HepG2 (cell line): Measurements from ENCODE around the gene CNOT10. TPM values are rescaled to one million over a fixed set of nuclear protein-coding genes. Genes with fewer than 3 reads are reported as not detected.

Experiments used
- BORCS8-MEF2B ChIP-seq: sonication (generic); formaldehyde crosslinking; IDR thresholded peaks from 2 replicates; pipeline ENCODE4 v1.8.0; 2022; ENCODE audit warnings: mild to moderate bottlenecking, missing genetic modification reagents
- BRD4 ChIP-seq: sonication (generic); formaldehyde crosslinking; IDR thresholded peaks from 2 replicates; pipeline ENCODE4 v1.4.0; 2020; ENCODE audit warnings: missing genetic modification reagents
- CENPX ChIP-seq: sonication (generic); formaldehyde crosslinking; IDR thresholded peaks from 2 replicates; pipeline ENCODE4 v1.9.0; 2021; ENCODE audit warnings: mild to moderate bottlenecking, missing genetic modification reagents, moderate library complexity
- EEA1 ChIP-seq: sonication (generic); formaldehyde crosslinking; IDR thresholded peaks from 2 replicates; pipeline ENCODE4 v1.5.1; 2020; ENCODE audit warnings: mild to moderate bottlenecking, missing genetic modification reagents, borderline replicate concordance
- HHEX ChIP-seq: IDR thresholded peaks from 2 replicates; pipeline ENCODE4 v1.6.1; 2016; ENCODE audit warnings: control low read depth
- JUN ChIP-seq: sonication (generic); formaldehyde crosslinking; IDR thresholded peaks from 2 replicates; pipeline ENCODE4 v1.4.0; 2020; ENCODE audit warnings: mild to moderate bottlenecking, missing genetic modification reagents
- KDM4B ChIP-seq: sonication (generic); formaldehyde crosslinking; IDR thresholded peaks from 2 replicates; pipeline ENCODE4 v1.4.0; 2020; ENCODE audit warnings: missing genetic modification reagents
- PRPF4 ChIP-seq: fragments of 200-400 bp; formaldehyde crosslinking; IDR thresholded peaks from 2 replicates; pipeline ENCODE4 v1.6.1; 2016; ENCODE audit warnings: low read length, low read depth; ENCODE audit not compliant: poor library complexity, severe bottlenecking
- RXRA ChIP-seq: sonication (generic); formaldehyde crosslinking; IDR thresholded peaks from 2 replicates; pipeline ENCODE4 v1.5.1; 2020; ENCODE audit warnings: missing genetic modification reagents
- TP53 ChIP-seq: sonication (generic); formaldehyde crosslinking; conservative IDR thresholded peaks from 2 replicates; pipeline ENCODE4 v1.4.0; 2020; ENCODE audit warnings: missing genetic modification reagents
- ZNF205 ChIP-seq: IDR thresholded peaks from 2 replicates; pipeline ENCODE4 v1.6.1; 2018; ENCODE audit warnings: missing biosample characterization, missing genetic modification reagents
- ZNF235 ChIP-seq: sonication (generic); formaldehyde crosslinking; IDR thresholded peaks from 2 replicates; pipeline ENCODE4 v1.8.1; 2023; ENCODE audit warnings: mild to moderate bottlenecking, missing genetic modification reagents, borderline replicate concordance
- ZNF331 ChIP-seq: sonication (generic); formaldehyde crosslinking; IDR thresholded peaks from 2 replicates; pipeline ENCODE4 v1.4.0; 2020; ENCODE audit warnings: missing genetic modification reagents
- ZNF678 ChIP-seq: sonication (generic); formaldehyde crosslinking; IDR thresholded peaks from 2 replicates; pipeline ENCODE4 v1.4.0; 2020; ENCODE audit warnings: mild to moderate bottlenecking, missing genetic modification reagents
- polyA plus RNA-seq, 8 experiments: library from polyadenylated mRNA; depleted of rRNA in 3 of 8; stranded (reverse) in 7 of 8; unstranded in 1 of 8; fragments of >200 nt; fragmentation: Illumina TruSeq in 4 of 8; extraction: Trizol in 4 of 8; gene quantifications; 2 replicates each; pipeline versions ENCODE4 v1.2.1 to v1.2.3, GENCODE V29; 2011 to 2016; ENCODE audit warnings: low read depth in 4 of 8, missing spikeins in 1 of 8, mixed read lengths in 1 of 8; ENCODE audit not compliant: insufficient read depth in 1 of 8
- total RNA-seq, 5 experiments: library from RNA; depleted of rRNA; stranded (reverse); fragments of >200 nt; fragmentation: Illumina TruSeq; extraction: Trizol; gene quantifications; 2 replicates each; pipeline ENCODE4 v1.2.3, GENCODE V29; 2016; ENCODE audit warnings: low read depth in 1 of 5
- TF ChIP-seq, protein P1 (sequence below): IDR thresholded peaks from 2 replicates; pipeline ENCODE4 v1.6.1; 2016; ENCODE audit warnings: low read depth
- TF ChIP-seq, protein P2 (sequence below): sonication (generic); formaldehyde crosslinking; IDR thresholded peaks from 2 replicates; pipeline ENCODE4 v1.4.0; 2020; ENCODE audit warnings: mild to moderate bottlenecking, missing genetic modification reagents
- TF ChIP-seq, protein P3 (sequence below), 2 experiments: fragments of 450-650 bp in 1 of 2; sonication (generic) in 1 of 2; formaldehyde crosslinking; IDR thresholded peaks; 2 replicates each; pipeline versions ENCODE4 v1.5.0 to v1.8.0; 2020 to 2022; ENCODE audit warnings: mild to moderate bottlenecking in 1 of 2, missing genetic modification reagents in 1 of 2
- TF ChIP-seq, protein P4 (sequence below): sonication (generic); formaldehyde crosslinking; IDR thresholded peaks from 2 replicates; pipeline ENCODE4 v1.4.0; 2020; ENCODE audit warnings: missing genetic modification reagents, mild to moderate bottlenecking, borderline replicate concordance
- TF ChIP-seq, protein P5 (sequence below): sonication (generic); formaldehyde crosslinking; IDR thresholded peaks from 2 replicates; pipeline ENCODE4 v1.4.0; 2020; ENCODE audit warnings: mild to moderate bottlenecking, missing genetic modification reagents
- TF ChIP-seq, protein P6 (sequence below): IDR thresholded peaks from 2 replicates; pipeline ENCODE4 v1.6.1; 2012; ENCODE audit warnings: low read depth, low read length, improper control_type of control experiment

CNOT10 gene
- total and polyA plus RNA-seq, 2 of the 13 experiments (the other 11 are each of a cell fraction or from before 2014, with no cell fraction given): 21.2 to 34.1 TPM

DNA sequence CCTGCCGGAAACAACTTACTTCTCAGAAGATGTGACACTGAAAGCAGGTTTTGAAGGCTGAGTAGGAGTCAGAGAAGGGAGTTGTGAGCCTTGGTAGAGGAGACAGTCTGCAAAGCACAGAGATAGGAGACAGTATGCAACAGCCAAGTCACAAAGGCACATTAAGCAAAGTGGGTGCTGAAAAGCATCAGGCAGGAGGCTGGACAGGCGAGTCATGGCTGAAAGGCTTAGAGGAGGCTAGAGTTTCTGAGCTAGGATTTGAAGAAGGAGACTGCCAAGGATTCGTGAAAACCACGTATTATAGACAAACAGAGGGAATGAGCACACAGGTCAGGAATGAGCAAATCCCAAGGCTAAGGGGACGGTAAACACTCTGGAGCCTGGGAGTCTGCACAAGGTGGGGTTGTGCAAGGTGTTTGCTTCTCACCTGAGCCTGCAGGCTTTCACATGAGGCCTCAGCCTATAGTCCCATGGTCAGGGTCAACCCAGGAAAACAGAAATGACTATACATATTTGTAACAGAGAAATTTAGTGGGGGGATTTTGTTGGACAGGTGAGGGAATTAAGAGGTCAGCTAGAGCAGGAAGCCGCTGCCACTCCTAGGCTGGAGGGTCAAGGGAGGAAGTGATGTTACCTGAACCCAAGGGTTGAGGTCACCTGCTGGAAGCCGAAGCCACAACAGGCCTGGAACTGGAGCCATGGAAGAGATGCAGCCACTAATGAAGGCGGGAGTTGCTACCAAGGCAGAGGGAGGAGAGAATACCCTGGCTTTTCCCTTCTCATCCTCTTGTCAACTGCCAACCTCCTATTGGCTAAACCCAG is 109.7 kb downstream of the CNOT10 start (continued):
- TF ChIP-seq, protein P1, sequence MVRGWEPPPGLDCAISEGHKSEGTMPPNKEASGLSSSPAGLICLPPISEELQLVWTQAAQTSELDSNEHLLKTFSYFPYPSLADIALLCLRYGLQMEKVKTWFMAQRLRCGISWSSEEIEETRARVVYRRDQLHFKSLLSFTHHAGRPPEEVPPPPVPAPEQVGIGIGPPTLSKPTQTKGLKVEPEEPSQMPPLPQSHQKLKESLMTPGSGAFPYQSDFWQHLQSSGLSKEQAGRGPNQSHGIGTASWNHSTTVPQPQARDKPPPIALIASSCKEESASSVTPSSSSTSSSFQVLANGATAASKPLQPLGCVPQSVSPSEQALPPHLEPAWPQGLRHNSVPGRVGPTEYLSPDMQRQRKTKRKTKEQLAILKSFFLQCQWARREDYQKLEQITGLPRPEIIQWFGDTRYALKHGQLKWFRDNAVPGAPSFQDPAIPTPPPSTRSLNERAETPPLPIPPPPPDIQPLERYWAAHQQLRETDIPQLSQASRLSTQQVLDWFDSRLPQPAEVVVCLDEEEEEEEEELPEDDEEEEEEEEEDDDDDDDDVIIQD (CRISPR knock-in tag): no peak
- TF ChIP-seq EEA1 (CRISPR knock-in tag) (0 out of 2 replicates have a peak, but pooled peaks have one; percentile 51), RXRA (CRISPR knock-in tag) (peak; percentile 91), ZNF205 (CRISPR knock-in tag) (peak; percentile 42; the same call in 1 of the 2 replicates), HHEX (CRISPR knock-in tag) (no peak), BORCS8-MEF2B (CRISPR knock-in tag) (peak; percentile 69; the same call in 1 of the 2 replicates), ZNF678 (CRISPR knock-in tag) (no peak), TP53 (CRISPR knock-in tag) (no peak), KDM4B (CRISPR knock-in tag) (0 out of 2 replicates have a peak, but pooled peaks have one; percentile 33), CENPX (CRISPR knock-in tag) (no peak), BRD4 (CRISPR knock-in tag) (peak; percentile 73; the same call in 1 of the 2 replicates), PRPF4 (no peak), ZNF235 (CRISPR knock-in tag) (no peak), ZNF331 (0 out of 2 replicates have a peak, but pooled peaks have one; percentile 12), JUN (peak; percentile 92)
- TF ChIP-seq, protein P2, sequence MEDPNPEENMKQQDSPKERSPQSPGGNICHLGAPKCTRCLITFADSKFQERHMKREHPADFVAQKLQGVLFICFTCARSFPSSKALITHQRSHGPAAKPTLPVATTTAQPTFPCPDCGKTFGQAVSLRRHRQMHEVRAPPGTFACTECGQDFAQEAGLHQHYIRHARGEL: no peak
- TF ChIP-seq, protein P3, sequence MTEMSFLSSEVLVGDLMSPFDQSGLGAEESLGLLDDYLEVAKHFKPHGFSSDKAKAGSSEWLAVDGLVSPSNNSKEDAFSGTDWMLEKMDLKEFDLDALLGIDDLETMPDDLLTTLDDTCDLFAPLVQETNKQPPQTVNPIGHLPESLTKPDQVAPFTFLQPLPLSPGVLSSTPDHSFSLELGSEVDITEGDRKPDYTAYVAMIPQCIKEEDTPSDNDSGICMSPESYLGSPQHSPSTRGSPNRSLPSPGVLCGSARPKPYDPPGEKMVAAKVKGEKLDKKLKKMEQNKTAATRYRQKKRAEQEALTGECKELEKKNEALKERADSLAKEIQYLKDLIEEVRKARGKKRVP (CRISPR knock-in tag; IDR thresholded peaks at IDR 0.05): peak in 1 of 2 experiments; percentile 2; a peak in 1 of 4 replicates
- TF ChIP-seq, protein P4, sequence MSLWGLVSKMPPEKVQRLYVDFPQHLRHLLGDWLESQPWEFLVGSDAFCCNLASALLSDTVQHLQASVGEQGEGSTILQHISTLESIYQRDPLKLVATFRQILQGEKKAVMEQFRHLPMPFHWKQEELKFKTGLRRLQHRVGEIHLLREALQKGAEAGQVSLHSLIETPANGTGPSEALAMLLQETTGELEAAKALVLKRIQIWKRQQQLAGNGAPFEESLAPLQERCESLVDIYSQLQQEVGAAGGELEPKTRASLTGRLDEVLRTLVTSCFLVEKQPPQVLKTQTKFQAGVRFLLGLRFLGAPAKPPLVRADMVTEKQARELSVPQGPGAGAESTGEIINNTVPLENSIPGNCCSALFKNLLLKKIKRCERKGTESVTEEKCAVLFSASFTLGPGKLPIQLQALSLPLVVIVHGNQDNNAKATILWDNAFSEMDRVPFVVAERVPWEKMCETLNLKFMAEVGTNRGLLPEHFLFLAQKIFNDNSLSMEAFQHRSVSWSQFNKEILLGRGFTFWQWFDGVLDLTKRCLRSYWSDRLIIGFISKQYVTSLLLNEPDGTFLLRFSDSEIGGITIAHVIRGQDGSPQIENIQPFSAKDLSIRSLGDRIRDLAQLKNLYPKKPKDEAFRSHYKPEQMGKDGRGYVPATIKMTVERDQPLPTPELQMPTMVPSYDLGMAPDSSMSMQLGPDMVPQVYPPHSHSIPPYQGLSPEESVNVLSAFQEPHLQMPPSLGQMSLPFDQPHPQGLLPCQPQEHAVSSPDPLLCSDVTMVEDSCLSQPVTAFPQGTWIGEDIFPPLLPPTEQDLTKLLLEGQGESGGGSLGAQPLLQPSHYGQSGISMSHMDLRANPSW: 0 out of 2 replicates have a peak, but pooled peaks have one; percentile 42
- TF ChIP-seq, protein P5, sequence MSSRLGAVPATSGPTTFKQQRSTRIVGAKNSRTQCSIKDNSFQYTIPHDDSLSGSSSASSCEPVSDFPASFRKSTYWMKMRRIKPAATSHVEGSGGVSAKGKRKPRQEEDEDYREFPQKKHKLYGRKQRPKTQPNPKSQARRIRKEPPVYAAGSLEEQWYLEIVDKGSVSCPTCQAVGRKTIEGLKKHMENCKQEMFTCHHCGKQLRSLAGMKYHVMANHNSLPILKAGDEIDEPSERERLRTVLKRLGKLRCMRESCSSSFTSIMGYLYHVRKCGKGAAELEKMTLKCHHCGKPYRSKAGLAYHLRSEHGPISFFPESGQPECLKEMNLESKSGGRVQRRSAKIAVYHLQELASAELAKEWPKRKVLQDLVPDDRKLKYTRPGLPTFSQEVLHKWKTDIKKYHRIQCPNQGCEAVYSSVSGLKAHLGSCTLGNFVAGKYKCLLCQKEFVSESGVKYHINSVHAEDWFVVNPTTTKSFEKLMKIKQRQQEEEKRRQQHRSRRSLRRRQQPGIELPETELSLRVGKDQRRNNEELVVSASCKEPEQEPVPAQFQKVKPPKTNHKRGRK (CRISPR knock-in tag): no peak
- TF ChIP-seq, protein P6, sequence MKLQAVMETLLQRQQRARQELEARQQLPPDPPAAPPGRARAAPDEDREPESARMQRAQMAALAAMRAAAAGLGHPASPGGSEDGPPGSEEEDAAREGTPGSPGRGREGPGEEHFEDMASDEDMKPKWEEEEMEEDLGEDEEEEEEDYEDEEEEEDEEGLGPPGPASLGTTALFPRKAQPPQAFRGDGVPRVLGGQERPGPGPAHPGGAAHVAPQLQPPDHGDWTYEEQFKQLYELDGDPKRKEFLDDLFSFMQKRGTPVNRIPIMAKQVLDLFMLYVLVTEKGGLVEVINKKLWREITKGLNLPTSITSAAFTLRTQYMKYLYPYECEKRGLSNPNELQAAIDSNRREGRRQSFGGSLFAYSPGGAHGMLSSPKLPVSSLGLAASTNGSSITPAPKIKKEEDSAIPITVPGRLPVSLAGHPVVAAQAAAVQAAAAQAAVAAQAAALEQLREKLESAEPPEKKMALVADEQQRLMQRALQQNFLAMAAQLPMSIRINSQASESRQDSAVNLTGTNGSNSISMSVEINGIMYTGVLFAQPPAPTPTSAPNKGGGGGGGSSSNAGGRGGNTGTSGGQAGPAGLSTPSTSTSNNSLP: 0 out of 2 replicates have a peak, but pooled peaks have one; percentile 19
